ENCODE results near the gene CRACR2A.

DNA sequence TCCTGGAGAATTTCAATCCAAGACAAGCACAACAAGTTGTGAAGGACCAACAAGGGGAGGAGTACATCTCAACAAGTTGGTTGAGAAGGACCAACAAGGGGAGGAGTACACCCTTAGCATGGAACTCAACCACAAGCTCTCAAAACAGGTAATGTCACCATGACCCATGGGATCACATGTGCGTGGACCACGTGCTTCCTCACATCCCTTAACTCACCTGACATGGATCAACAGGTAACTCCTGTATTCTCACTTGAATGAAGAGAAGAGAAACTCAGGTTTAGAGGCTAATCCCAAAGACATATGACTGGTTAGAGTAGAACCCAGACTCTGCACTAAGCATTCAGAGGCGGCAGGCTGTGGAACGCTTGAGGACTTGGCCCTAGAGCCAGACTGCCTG, 6.2 kb downstream of the CRACR2A start:
- TF ChIP-seq, protein P1, sequence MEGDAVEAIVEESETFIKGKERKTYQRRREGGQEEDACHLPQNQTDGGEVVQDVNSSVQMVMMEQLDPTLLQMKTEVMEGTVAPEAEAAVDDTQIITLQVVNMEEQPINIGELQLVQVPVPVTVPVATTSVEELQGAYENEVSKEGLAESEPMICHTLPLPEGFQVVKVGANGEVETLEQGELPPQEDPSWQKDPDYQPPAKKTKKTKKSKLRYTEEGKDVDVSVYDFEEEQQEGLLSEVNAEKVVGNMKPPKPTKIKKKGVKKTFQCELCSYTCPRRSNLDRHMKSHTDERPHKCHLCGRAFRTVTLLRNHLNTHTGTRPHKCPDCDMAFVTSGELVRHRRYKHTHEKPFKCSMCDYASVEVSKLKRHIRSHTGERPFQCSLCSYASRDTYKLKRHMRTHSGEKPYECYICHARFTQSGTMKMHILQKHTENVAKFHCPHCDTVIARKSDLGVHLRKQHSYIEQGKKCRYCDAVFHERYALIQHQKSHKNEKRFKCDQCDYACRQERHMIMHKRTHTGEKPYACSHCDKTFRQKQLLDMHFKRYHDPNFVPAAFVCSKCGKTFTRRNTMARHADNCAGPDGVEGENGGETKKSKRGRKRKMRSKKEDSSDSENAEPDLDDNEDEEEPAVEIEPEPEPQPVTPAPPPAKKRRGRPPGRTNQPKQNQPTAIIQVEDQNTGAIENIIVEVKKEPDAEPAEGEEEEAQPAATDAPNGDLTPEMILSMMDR (IDR thresholded peaks at IDR 0.05), result no peak
- no peak for TF ChIP-seq POLR2A (IDR thresholded peaks at IDR 0.05)
